Measurements from ENCODE around the gene TRIM6.
"Not testable (repeated sequence)": the region's sequence is repeated elsewhere in the genome, so short reads cannot be mapped to it uniquely, and the experiment has no call there.

TRIM6 gene

DNA sequence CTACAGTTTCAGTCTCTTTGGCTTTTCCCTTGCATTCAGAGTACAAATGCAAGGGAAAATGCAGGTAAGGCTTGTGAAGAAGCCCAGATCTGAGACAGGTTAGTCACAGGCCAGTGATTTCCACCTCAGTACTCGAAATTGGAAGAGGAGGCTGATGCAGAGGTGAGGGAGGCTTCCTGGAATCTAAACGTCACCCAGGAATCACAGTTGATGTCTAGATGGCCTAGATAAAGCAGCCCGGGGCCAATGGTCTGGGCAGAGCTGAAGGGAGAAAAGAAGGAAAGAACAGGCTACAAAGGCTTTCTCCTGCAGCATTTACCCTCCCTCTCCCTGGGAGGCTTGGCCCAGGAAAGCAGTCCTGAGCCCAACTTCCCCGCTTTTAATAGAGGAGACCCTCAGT is 8.5 kb downstream of the TRIM6 start:
- DNase-seq, result no peak

DNA sequence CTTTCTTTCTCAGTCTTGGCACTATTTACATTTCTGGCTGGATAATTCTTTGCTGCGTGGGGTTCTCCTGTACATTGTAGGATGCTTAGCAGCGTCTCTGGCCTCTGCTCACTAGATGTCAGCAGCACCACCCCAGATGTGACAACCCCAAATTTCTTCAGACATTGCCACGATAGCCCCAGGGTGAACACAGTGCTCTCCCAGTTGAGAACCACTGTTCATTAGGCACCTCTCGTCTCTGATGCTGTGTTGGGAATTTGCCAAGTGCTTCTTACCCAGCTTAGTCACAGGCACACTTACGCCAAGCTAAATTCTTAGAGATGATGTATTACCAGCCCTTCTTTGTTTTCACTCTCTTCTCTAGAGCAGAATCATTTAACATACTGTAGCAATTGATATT is 9.4 kb downstream of the TRIM6 start:
- no peak for DNase-seq

DNA sequence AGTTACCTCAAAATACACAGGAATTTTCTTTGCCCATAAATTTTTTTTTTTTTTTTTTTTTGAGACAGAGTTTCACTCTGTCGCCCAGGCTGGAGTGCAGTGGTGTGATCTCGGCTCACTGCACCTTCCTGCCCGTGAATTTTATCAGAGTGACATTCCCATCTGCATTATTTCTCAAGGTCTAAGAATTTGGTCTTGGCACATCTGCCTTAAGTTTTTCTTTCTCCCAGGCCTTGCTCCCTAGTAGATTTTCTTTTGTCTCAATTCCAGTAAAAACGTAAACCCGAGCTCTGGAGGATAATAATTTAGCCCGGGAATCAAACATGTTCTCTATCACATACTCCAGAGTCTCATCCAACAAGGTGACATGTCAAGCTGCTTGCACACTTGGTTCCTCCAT is 12.4 kb downstream of the TRIM6 start:
- no peak for DNase-seq

DNA sequence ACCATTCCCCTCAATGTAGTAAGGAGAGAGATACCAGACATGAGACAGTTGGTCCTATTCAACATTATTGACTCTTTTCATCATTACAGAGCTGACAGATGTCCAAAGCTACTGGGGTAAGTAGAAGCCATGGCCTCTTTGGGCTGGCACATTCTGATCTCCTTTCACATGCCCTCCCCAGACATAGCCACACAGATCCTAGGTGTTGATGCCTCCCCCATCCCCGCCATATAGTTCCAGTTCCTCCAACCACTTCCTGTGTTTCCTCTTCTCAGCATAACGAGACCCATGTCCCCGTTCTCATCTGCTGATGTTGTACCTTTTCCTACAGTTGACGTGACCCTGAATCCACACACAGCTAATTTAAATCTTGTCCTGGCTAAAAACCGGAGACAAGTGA is 14.0 kb downstream of the TRIM6 start:
- no peak for DNase-seq

DNA sequence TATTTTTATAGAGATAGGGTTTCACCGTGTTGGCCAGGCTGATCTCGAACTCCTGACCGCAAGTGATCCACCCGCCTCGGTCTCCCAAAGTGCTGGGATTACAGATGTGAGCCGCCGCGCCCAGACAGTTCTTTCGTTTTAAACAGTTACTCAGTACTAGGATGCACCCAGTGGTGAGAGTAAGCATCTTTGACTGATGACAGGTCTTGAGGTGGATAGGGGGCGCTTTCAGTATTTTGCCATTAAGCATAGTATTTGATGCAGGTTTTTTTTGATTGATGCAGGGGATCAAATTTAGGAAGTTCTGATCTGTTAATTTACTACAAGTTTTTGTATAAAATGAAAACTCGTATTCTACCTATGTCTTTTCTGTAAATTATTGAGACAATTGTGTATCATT is 15.2 kb downstream of the TRIM6 start:
- no peak for DNase-seq

DNA sequence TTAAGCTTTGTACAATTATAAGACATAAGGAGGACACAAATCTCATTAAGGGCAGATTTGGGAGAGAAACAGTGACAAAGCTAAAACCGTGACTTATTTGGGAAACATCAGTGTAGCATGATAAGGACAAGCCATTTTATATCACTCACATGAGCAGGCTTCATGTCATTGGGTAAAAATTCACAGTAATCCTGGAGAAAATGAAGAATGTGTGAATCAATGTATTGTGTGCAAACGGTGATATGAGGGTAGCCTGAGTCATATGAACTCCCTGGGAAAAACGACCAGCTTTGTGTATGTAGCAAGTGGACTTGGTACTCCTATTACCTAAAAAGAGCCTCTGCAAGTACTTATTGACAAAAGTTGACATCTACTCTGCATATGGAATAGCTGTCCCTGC is 22.4 kb downstream of the TRIM6 start:
- no peak for DNase-seq

DNA sequence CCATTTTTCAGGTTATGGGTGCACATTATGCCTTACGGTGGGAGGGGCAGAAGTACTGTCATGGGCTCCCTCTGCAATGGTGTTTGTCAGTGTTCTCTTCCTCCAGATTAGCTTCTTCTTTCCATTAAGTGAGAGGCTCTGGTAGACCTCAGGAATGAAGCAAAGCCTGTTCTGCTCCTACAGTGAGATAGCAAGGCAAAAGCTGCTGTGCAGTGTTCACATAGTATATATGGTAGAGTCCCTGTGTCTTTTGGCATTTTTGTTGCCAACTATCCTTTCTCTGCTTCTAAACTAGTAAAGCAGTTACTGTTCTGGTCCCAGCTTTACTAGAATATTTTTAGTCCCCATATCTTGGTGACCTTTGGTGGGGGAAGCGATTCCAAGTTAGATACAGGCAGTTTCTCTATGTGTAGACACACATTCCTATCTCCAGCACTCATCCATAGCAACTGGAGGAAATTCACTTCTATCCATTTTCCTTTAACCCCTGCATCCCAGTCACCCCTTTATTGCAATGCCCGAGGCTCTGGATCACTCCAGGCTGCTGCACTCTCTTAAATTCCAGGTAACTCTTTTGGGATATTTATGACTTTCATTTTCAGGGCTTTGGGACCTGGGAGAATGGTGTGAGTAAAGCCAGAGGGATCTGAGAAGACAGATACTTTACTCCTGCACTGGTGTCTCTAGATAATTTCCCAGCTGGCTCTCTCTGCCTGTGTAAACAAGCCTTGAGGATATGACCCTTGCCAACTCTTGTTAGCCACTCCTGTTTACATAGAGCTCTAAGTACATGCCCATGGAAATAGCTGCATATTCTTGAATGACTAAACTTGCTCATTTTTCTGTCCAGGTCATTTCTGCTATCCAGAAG is 24.4 kb downstream of the TRIM6 start:
- no peak for DNase-seq

DNA sequence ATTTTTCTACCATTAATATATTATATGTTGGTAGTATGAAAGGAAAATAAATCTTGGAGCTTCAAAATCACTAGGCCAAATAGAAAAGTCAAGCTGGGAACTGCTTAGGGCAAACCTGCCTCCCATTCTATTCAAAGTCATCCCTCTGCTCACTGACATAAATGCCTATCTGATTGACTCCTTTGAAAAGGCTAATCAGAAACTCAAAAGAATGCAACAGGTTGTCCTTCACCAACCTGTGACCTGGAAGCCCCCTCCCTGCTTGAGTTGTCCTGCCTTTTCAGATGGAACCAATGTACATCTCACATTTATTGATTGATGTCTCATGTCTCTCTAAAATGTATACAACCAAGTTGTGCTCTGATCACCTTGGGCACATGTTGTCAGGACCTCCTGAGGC is 25.1 kb downstream of the TRIM6 start:
- DNase-seq, result no peak

DNA sequence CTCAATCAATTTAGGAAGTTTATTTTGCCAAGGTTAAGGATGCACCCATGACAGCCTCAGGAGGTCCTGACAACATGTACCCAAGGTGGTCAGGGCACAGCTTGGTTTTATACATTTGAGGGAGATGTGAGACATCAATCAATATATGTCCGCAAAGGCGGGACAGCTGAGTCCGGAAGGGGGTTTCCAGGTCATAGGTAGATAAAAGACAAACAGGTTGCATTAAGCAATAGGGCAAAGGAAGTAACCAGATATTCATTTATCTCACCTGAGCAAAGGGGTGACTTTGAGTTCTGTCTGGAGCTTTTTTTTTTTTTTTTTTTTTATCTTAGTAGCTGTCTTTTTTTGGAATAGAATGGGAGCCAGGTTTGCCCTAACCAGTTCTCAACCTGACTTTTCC is 26.4 kb downstream of the TRIM6 start:
- no peak for DNase-seq

DNA sequence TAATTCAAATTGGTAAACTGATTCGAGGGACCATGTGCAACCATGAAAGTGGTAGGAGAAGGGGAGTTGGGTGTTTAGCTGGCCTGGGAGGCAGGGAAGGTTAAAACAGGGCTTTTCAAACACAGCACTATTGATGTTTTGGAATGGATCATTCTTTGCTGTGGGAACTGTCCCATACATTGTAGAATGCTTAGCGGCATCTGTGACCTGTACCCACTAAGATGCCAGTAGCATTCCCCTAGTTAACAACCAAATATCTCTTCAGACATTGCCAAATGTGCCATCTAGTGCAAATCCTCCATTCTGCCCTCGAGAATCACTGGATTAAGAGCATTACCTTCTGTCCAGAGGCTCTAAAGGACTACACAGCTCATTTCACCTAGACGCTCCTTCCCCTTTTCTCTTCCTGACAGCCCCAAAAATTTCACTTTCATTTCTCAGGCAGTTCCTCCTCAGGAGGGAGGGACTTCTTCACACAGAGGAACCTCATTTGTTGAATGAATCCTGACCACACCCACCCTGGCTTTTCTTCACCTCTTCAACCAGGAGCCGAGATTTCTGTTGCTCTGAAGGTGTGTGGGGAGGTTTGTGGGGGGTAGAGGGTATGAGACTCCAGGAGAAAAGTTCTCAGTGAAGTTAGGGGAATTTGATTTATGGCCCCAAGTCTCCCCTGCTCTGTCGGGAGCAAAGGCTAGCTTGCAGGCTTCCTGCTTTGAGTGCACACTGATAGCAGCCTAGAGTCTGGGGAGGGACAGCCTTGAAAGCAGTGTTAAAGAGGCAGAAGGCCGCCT is 28.2 kb downstream of the TRIM6 start, which contains the start of gene TRIM34:
Gene TRIM34 (plus strand): TSS at position 513 of the 791 bp plus-strand sequence. CDS start 7,331 bp downstream, outside the sequence.
- DNase-seq, result peak; percentile 78

DNA sequence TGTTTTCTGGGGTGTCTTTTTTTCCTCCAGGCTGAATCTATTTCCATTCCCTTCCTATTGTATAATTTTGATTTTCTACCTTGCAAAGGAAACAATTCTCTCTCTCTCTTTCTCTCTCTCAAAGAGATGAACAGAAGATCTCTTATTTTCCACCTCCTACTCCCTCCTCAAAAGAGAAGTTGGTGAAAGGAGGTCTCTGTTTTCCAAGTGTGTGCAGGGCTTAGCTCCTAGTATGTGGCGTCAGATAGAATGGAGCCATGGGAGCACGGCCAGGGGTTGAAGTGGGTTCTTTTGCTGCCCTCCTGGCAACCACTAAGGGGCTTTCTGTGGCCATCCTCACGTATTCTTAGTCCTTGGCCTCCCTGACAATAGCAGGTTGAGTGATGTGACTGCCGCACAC is 28.8 kb downstream of the TRIM6 start:
- DNase-seq, result no peak

DNA sequence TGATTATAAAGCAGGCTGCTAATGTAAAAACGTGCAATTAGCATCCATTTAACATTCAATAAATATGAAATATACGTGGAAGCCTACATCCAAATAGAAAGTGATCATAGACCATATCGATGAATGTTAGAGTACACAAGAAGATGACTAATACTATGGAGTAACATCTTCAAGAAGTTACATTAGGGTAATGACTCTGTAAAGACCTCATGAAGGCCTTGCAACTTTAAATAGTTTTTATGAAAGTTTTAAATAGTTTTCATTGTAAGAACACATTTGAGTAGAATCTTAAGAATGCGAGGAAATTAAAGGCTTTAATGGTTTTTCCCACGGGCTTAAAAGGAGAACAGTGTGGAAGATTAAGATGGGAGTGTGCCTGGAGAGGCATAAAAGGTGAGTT is 29.8 kb downstream of the TRIM6 start:
- no peak for DNase-seq

DNA sequence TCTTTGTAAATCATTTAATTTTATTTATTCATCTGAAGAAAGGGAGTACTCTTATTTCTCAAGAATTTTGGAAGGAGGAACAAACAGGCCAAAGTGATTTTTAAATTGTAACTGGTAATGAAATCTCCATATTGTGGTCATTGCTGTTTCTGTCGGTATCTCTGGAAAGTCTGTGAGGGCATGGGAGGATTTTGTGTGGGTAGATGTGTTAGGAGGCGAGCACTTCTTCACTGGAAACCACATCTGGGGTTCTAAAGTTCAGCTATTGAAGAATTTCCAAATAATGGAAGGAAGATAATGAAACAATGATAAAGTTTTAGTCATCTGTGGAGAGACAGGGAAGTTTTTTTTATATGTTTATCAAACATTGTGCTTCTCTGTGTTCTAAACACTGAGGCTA is 35.0 kb downstream of the TRIM6 start:
- DNase-seq, result no peak

DNA sequence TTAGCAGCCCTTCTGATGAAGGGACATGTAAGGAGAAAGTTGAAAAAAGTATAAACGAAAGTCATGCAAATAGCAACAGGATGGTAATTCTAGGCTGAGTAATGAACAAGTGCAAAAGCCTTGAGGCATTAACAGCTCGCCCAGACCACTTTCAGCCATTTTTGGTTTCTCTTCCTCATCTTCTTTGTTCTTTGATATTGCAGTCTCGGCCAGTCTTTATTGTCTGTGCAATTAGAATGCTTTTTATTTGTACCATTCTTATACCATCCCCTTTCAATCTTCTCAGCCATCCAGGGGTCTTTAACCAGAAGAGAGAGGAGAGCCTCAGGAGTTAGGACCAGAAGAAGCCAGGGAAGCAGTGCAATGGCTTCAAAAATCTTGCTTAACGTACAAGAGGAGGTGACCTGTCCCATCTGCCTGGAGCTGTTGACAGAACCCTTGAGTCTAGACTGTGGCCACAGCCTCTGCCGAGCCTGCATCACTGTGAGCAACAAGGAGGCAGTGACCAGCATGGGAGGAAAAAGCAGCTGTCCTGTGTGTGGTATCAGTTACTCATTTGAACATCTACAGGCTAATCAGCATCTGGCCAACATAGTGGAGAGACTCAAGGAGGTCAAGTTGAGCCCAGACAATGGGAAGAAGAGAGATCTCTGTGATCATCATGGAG is 35.7 kb downstream of the TRIM6 start:
- no peak for DNase-seq

DNA sequence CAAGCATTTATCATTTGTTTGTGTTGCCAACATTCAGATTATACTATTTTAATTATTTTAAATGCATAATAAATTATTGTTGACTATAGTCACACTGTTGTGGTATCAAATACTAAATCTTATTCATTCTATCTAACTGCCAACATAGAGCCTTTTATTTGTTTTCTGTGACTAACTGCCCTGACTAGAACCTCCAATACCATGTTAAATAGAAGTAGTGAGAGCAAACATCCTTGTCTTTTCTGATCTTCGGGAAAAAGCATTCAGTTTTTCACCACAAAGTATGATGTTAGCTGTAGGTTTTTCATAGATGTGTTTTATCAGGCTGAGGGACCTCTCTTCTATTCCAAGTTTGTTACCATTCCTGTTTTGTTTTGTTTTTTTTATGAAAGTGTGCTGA is 43.5 kb downstream of the TRIM6 start:
- no peak for DNase-seq

DNA sequence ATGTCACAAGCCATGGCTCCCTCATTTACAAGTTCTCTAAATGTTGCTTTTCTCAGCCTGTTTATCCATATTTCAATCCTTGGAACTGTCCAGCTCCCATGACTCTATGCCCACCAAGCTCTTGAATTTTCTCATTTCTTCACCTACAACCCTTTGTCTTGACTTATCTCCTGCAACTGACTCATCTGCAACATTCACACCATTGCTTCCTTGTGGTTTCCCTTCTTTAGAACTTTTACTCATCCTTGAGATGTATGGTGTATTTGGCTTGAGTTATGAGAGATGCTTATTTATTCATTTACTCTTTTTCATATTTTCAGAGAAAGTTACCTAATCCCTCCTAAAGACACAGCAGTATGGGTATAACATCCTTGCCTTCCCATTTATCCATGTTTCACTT is 47.1 kb downstream of the TRIM6 start:
- DNase-seq, result no peak

DNA sequence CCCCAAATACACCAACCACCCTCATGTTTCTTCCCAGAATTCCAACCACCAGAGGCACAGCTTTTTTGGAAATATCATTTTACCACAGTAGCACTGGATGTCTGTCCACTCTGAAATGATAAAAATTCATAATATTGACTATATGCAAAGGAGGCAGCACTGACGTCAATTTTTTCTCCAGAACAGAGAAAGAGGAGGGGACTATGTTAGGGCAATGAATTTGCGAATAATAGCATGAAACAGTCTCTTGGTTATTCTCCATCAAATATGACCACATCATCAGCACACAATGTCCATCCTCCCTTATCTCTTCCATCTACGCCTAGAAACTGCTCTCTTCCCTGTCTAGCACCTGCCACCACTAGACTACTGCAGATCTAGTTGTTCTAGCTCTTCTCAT is 49.7 kb downstream of the TRIM6 start:
- DNase-seq, result no peak

DNA sequence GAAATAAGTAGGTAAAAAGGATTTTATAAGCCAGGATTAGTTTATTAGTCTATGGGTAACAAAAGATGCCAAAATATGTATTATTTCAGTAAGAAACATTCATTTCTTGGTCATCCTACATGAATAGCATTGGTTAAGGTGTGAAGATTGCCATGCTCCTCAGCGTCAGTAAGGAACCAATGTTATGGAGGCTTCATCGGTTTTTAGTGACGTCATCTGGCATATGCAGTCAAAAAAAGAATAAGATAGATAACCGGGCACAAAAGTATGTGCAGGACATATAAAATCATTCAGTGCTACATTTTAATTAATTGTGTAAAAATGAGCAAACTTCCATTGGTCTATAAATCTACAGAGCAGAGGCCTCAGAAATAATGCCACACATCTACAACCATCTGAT is 59.0 kb downstream of the TRIM6 start:
- DNase-seq, result no peak

DNA sequence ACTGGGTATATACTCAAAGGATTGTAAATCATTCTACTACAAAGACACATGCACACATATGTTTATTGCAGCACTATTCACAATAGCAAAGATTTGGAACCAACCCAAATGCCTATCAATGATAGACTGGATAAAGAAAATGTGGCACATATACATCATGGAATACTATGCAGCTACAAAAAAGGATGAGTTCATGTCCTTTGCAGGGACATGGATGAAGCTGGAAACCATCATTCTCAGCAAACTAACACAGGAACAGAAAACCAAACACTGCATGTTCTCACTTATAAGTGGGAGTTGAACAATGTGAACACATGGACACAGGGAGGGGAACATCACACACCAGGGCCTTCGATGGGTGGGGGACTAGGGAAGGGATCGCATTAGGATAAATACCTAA is 60.5 kb downstream of the TRIM6 start:
- not testable (repeated sequence) for DNase-seq

DNA sequence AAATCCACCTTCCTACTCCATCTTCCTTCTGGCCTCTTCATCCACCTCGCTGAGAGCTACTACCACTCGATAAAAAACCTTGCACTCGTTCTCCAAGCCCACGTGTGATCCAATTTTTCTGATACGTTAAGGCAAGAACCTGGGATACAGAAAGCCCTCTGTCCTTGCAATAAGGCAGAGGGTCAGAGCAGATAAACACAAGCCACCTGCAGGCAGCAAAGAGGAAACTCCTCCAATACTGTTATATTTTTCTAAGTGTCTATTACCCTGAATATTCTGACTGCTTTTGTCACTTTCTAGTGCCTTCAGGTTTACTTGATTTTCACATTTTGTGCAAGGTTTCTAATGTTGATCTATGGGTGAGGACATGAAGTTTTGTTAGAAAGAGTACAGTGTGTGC is 61.9 kb downstream of the TRIM6 start:
- DNase-seq, result no peak
